Measurements from ENCODE around the gene ETS1.

ETS1 gene

DNA sequence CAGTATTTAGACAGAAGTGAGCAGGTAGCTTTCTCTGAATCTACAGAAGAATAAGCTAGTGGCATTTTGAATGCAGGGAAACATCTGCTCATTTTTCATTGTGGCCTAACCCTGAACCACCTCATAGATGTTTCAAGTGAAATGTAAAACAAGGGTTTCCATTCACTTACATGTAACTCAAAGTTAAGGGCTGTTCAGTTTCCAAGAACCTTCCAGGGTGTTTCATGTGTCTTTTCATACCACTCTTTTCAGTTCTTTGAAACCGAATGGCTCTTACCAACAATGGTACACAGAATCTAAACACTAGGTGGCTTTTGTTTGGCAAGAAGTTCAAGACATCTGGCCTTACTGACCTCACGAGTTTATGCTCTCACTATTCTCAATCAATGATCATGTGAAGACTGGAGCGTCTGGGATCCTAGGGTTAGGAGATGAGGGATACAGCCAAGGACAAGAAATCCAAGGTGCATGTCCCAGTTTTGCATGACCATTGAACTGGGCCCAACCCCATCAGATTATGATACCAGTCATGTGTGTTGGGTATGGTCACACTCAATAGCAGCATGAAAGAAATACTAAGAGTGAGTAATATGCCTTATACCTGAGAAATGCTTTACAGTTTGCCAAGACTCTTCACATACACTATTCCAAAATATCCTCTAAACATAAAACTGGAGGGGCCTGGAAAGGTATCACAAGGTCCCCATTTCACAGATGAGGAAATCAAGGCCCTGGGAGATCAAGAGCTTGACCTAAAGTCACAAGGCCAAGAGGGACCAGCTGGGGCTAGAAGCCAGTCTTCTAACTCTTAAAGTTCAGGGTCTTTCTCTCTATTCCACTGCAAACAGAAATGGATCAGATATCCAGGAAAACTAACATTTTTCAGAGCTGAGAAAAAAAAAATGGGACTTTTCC lies 92.7 kb downstream of the ETS1 start:
- H3K4me3 ChIP-seq (ENCODE audit: low read depth, low read length) = no peak overlapping the region
- TF ChIP-seq CTCF (IDR thresholded peaks at IDR 0.05; ENCODE audit: low read depth, low read length, missing control alignments) = no peak
- in situ Hi-C loops (cut with HindIII; ENCODE audit: low sequenced_read_pairs) = no loop called here
- no peak for DNase-seq (ENCODE audit: low read depth)

- H3K4me3 ChIP-seq (ENCODE audit: low read depth, low read length) = no peak overlapping the region
- no peak for TF ChIP-seq CTCF (IDR thresholded peaks at IDR 0.05; ENCODE audit: low read depth, low read length, missing control alignments)
- in situ Hi-C loops (cut with HindIII; ENCODE audit: low sequenced_read_pairs) = no loop called here
- no peak for DNase-seq (ENCODE audit: low read depth)
Observed at GRCh38 chr11:128493570-128493965, 93.8 kb downstream of the ETS1 start.

DNA sequence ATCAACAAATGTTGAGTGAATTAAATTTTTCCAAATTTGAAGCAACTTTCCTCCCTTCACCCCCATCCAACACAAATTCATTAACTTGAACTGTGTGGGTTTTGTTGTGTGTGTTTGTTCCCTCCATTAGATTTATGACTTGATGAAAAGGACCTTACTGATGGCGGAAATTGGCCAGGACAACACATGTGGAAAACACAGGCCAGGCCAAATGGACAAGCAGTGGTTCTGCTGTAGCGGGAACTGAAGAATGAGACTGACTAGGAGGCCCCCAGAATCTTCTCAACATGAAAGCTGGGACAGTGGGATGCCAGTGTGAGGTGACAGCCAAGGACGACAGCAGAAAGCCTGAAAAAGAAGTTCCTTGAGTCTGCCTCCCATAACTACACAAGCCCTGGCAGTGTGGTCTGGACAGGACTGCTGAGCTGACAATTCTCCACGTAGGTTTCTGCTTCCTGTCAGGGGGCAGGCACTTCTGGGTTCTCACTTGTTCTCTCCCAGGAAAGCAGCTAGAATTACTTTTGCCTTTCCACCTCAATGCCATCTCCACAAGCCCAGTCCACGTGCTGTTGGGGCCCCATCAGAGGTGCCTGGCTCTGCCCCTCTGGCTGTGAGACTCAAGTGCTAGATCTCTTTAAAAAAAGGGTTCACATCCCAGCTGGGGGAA lies 94.3 kb downstream of the ETS1 start:
- DNase-seq (ENCODE audit: low read depth) = no peak
- TF ChIP-seq CTCF (IDR thresholded peaks at IDR 0.05; ENCODE audit: low read depth, low read length, missing control alignments) = no peak
- H3K4me3 ChIP-seq (ENCODE audit: low read depth, low read length) = no peak overlapping the region
- in situ Hi-C loops (cut with HindIII; ENCODE audit: low sequenced_read_pairs) = no loop called here

- no peak for DNase-seq (ENCODE audit: low read depth)
- in situ Hi-C loops (cut with HindIII; ENCODE audit: low sequenced_read_pairs) = no loop called here
- TF ChIP-seq CTCF (IDR thresholded peaks at IDR 0.05; ENCODE audit: low read depth, low read length, missing control alignments) = no peak
- H3K4me3 ChIP-seq (ENCODE audit: low read depth, low read length) = no peak overlapping the region
Observed at GRCh38 chr11:128492461-128492860, 94.9 kb downstream of the ETS1 start.

DNA sequence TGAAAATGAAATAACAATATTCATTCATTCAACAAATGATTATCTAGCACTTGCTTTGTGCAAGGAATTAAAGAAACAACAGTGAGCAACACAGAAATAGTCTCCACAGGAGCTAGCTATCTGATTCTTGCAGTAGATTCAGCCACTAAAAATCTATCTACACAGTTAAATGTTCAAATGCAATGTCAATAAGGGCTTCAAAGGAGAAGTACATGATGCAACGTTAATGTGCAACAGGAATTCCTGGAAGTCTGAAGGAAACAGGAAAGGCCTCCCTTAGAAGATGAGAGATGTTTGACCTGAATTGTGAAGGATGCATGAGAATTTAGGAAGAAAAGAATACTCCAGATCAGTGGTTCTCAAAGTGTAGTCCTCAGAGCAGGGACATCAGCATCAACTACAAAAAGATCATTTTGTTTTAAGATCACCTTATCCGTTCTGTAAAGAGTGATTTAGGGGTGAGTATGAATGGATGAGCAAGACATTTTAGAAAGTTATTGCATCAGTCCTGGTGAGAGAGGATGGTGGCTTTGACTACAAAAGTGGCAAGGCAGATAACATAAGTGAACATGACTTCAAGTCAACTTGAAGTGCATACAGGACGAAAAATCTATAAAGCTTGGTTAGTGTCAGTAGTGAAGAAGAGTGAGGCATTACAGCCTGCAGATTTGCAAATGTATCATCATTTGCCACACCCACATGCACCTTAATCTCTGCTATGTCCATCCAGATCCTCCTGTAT lies 96.0 kb downstream of the ETS1 start:
- no peak overlapping the region for H3K4me3 ChIP-seq (ENCODE audit: low read depth, low read length)
- TF ChIP-seq CTCF (IDR thresholded peaks at IDR 0.05; ENCODE audit: low read depth, low read length, missing control alignments) = no peak
- in situ Hi-C loops (cut with HindIII; ENCODE audit: low sequenced_read_pairs) = no loop called here
- no peak for DNase-seq (ENCODE audit: low read depth)

DNA sequence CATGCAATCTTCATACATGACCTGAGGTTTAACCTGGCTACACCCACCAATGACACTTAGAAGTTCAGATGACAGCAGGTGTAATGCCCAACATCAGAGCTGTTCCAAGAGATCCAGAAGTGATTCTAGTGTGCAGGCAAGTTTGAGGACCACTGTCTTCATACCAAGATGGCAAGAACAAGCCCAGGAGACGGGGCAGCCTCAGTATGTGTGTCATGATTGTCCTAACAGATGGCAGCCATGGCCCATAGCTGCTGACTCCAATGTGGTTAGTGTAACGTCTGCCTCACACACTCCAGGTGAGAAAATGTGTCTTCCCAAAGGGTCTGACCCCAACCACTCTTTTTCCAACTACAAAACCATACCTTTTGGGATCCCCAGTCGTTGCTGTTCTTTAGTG lies 97.3 kb downstream of the ETS1 start:
- in situ Hi-C loops (cut with HindIII; ENCODE audit: low sequenced_read_pairs) = no loop called here
- no peak for TF ChIP-seq CTCF (IDR thresholded peaks at IDR 0.05; ENCODE audit: low read depth, low read length, missing control alignments)
- no peak overlapping the region for H3K4me3 ChIP-seq (ENCODE audit: low read depth, low read length)
- DNase-seq (ENCODE audit: low read depth) = no peak
